PC-9 (cell line): ENCODE data around the gene HSD11B1. TPM values are rescaled to one million over a fixed set of nuclear protein-coding genes. Genes with fewer than 3 reads are reported as not detected.
"Not testable (repeated sequence)": the region's sequence is repeated elsewhere in the genome, so short reads cannot be mapped to it uniquely, and the experiment has no call there.

ENCODE experiments used
- BruUV-seq: library from RNA; stranded (reverse); fragments of 400-500 nt; replicated peaks from 2 replicates; lab custom pipeline; 2021; lab: Mats Ljungman, UMichigan
- CTCF ChIA-PET: fragments of 300-600 bp; sonication (Branson Sonifier 250); formaldehyde crosslinking; loops from one replicate; lab custom pipeline; 2022; ENCODE audit warnings: antibody characterized with exemption; lab: Charles Lee
- POLR2A ChIA-PET: fragments of 300-600 bp; sonication (Branson Sonifier 250); formaldehyde crosslinking; loops from one replicate; lab custom pipeline; 2022; ENCODE audit warnings: antibody characterized with exemption; ENCODE audit not compliant: unreplicated experiment; lab: Charles Lee
- DNase-seq, 2 experiments: peaks; one replicate each; pipeline versions ENCODE4 v3.0.0 to v3.0.0-alpha.2; 2015 to 2022; ENCODE audit warnings: mixed read lengths in 1 of 2
- H2AFZ ChIP-seq: fragments of 200-600 bp; sonication (generic); 2 replicates; pipeline ENCODE4 v1.8.1; 2017; ENCODE audit warnings: antibody characterized with exemption
- H3F3A ChIP-seq: fragments of 200-600 bp; sonication (generic); 2 replicates; pipeline ENCODE4 v1.8.1; 2017; ENCODE audit warnings: antibody characterized with exemption, mild to moderate bottlenecking, low read depth; ENCODE audit not compliant: insufficient read depth
- H3K27ac ChIP-seq: fragments of 200-600 bp; sonication (generic); 2 replicates; pipeline ENCODE4 v1.6.1; 2016; ENCODE audit warnings: mixed run types
- H3K27me3 ChIP-seq: fragments of 200-600 bp; sonication (generic); 2 replicates; pipeline ENCODE4 v1.6.1; 2016; ENCODE audit warnings: low read depth, mixed run types; ENCODE audit not compliant: insufficient read depth
- H3K36me3 ChIP-seq: fragments of 200-600 bp; sonication (generic); 2 replicates; pipeline ENCODE4 v1.6.1; 2016; ENCODE audit warnings: low read depth, mixed run types
- H3K4me1 ChIP-seq: fragments of 200-600 bp; sonication (generic); replicated peaks from 2 replicates; pipeline ENCODE4 v1.6.1; 2016; ENCODE audit warnings: mixed run types; ENCODE audit not compliant: insufficient read depth
- H3K4me2 ChIP-seq: fragments of 200-600 bp; sonication (generic); 2 replicates; pipeline ENCODE4 v1.6.1; 2017; ENCODE audit warnings: mixed run types
- H3K4me3 ChIP-seq: fragments of 200-600 bp; sonication (generic); 2 replicates; pipeline ENCODE4 v1.6.1; 2016; ENCODE audit warnings: mixed run types
- H3K79me2 ChIP-seq: fragments of 200-600 bp; sonication (generic); 2 replicates; pipeline ENCODE4 v1.6.1; 2017; ENCODE audit warnings: low read depth, mixed run types
- H3K9me2 ChIP-seq: fragments of 200-600 bp; sonication (generic); 2 replicates; pipeline ENCODE4 v1.8.1; 2017; ENCODE audit warnings: mild to moderate bottlenecking; ENCODE audit not compliant: insufficient read depth
- H3K9me3 ChIP-seq: fragments of 200-600 bp; sonication (generic); 2 replicates; pipeline ENCODE4 v1.8.1; 2016; ENCODE audit warnings: low read depth; ENCODE audit not compliant: insufficient read depth
- H4K20me1 ChIP-seq: fragments of 200-600 bp; sonication (generic); 2 replicates; pipeline ENCODE4 v1.8.1; 2017; ENCODE audit not compliant: insufficient read depth
- CTCF ChIP-seq: fragments of 200-600 bp; sonication (generic); conservative IDR thresholded peaks from 2 replicates; pipeline ENCODE4 v1.6.1; 2017; ENCODE audit warnings: mixed run types, antibody characterized with exemption, mild to moderate bottlenecking, moderate library complexity
- EZH2 ChIP-seq: fragments of 200-600 bp; sonication (generic); IDR thresholded peaks from 2 replicates; pipeline ENCODE4 v1.8.0; 2017; ENCODE audit warnings: antibody characterized with exemption, low read depth
- intact Hi-C: fragments of 100-400 bp; cut with micrococcal nuclease; formaldehyde crosslinking; loops from one replicate; pipeline ENCODE4 v1.10.0; 2022; ENCODE audit not compliant: unreplicated experiment
- total RNA-seq: library from RNA; stranded (reverse); gene quantifications from 2 replicates; pipeline ENCODE4 v1.2.3, GENCODE V29; 2021

The HSD11B1 gene
- total RNA-seq, 1 experiment from 2014 or later, result not detected

GRCh38 chr1:209692745-209693504, 11.7 kb upstream of the HSD11B1 start:
- no peak overlapping the region for H3K4me2 ChIP-seq
- no peaks in the 10 kb centered on the region for H3K79me2 ChIP-seq
- no TSS peak for BruUV-seq
- no peaks in the 10 kb centered on the region for H3K9me2 ChIP-seq
- ChIA-PET CTCF (interaction anchor here (0.7 kb wide), 1 partner anchor 1330 kb away, joined by 3 read pairs; no protein-coding TSS in a partner anchor), POLR2A (interaction anchor here (0.6 kb wide), 1 partner anchor 40 kb away, joined by 7 read pairs; no protein-coding TSS in a partner anchor)
- H3F3A ChIP-seq, result no peaks in the 10 kb centered on the region
- H3K4me3 ChIP-seq, result no peak overlapping the region
- no peak for TF ChIP-seq EZH2
- peak; percentile 96 for TF ChIP-seq CTCF
- H4K20me1 ChIP-seq, result no peaks in the 10 kb centered on the region
- H2AFZ ChIP-seq, result no peak overlapping the region
- DNase-seq, result peak; percentile 59 to 66
- H3K36me3 ChIP-seq, result no peaks in the 10 kb centered on the region
- H3K4me1 ChIP-seq, result 0 out of 2 replicates have a peak, but pooled peaks cover 4% of the 10 kb centered on the region
- no peaks in the 10 kb centered on the region for H3K27me3 ChIP-seq
- no peak overlapping the region for H3K27ac ChIP-seq
- intact Hi-C loops, result loop anchor here (1.0 to 2.0 kb wide), 7 partner anchors 40 to 124 kb away; partner anchors contain the start of gene LAMB3
- H3K9me3 ChIP-seq, result no peaks in the 10 kb centered on the region

GRCh38 chr1:209696673-209697072, 8.0 kb upstream of the HSD11B1 start:
- H3K4me3 ChIP-seq, result no peak overlapping the region
- CTCF ChIA-PET, result interaction anchor here (0.6 kb wide), 1 partner anchor 72 kb away, joined by 3 read pairs; no protein-coding TSS in a partner anchor
- no peak overlapping the region for H3K4me2 ChIP-seq
- no peaks in the 10 kb centered on the region for H3F3A ChIP-seq
- no peaks in the 10 kb centered on the region for H3K79me2 ChIP-seq
- no peak overlapping the region for H3K27ac ChIP-seq
- H3K9me2 ChIP-seq, result no peaks in the 10 kb centered on the region
- POLR2A ChIA-PET, result no interaction called here
- H3K4me1 ChIP-seq, result no peaks in the 10 kb centered on the region
- no TSS peak for BruUV-seq
- TF ChIP-seq CTCF (no peak), EZH2 (no peak)
- H2AFZ ChIP-seq, result no peak overlapping the region
- no peak for DNase-seq
- no peaks in the 10 kb centered on the region for H3K27me3 ChIP-seq
- intact Hi-C loops, result no loop called here
- H3K36me3 ChIP-seq, result no peaks in the 10 kb centered on the region
- no peaks in the 10 kb centered on the region for H4K20me1 ChIP-seq
- no peaks in the 10 kb centered on the region for H3K9me3 ChIP-seq

GRCh38 chr1:209697126-209697525, 7.5 kb upstream of the HSD11B1 start:
- Histone ChIP-seq H3K79me2 (no peaks in the 10 kb centered on the region), H3K27ac (no peak overlapping the region), H3K9me2 (no peaks in the 10 kb centered on the region), H3F3A (no peaks in the 10 kb centered on the region), H2AFZ (no peak overlapping the region), H3K4me2 (no peak overlapping the region), H4K20me1 (no peaks in the 10 kb centered on the region), H3K9me3 (no peaks in the 10 kb centered on the region), H3K4me3 (no peak overlapping the region), H3K4me1 (no peaks in the 10 kb centered on the region), H3K36me3 (no peaks in the 10 kb centered on the region), H3K27me3 (no peaks in the 10 kb centered on the region)
- POLR2A ChIA-PET, result no interaction called here
- no peak for DNase-seq
- intact Hi-C loops, result no loop called here
- CTCF ChIA-PET, result interaction anchor here (0.6 kb wide), 1 partner anchor 73 kb away, joined by 3 read pairs; no protein-coding TSS in a partner anchor
- BruUV-seq, result no TSS peak
- no peak for TF ChIP-seq EZH2
- TF ChIP-seq CTCF, result no peak

DNA sequence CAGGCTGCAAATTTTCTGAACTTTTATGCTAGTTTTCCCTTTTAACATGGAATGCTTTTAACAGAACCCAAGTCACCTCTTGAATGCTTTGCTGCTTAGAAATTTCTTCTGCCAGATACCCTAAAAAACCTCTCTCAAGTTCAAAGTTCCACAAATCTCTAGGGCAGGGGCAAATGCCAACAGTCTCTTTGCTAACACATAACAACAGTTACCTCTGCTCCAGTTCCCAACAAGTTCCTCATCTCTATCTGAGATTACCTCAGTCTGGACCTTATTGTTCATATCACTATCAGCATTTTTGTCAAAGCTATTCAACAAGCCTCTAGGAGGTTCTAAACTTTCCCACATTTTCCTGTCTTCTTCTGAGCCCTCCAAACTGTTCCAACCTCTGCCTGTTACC, 4.0 kb upstream of the HSD11B1 start:
- POLR2A ChIA-PET, H3K79me2 ChIP-seq, H3K36me3 ChIP-seq, H3K4me3 ChIP-seq, H3K9me3 ChIP-seq, H3K27ac ChIP-seq, intact Hi-C loops, DNase-seq, H3K4me1 ChIP-seq, H3K27me3 ChIP-seq, H3K4me2 ChIP-seq, BruUV-seq, H3K9me2 ChIP-seq, CTCF ChIA-PET, H4K20me1 ChIP-seq, H3F3A ChIP-seq, H2AFZ ChIP-seq: not testable (repeated sequence)
